PC-3 (cell line): ENCODE results near the gene LTF.

ENCODE experiments used
- EZH2 ChIP-seq: fragments of 300-600 bp; sonication (generic); IDR thresholded peaks from one replicate; pipeline ENCODE4 v1.6.1; 2017; ENCODE audit warnings: antibody characterized with exemption, mild to moderate bottlenecking, low read length; ENCODE audit not compliant: unreplicated experiment
- EZH2phosphoT487 ChIP-seq: fragments of 300-600 bp; sonication (generic); IDR thresholded peaks from 2 replicates; pipeline ENCODE4 v1.6.1; 2018; ENCODE audit warnings: mild to moderate bottlenecking, antibody characterized with exemption, low read length, borderline replicate concordance
- TF ChIP-seq, protein P1 (sequence below): fragments of 300-600 bp; sonication (generic); conservative IDR thresholded peaks from 2 replicates; pipeline ENCODE4 v1.5.1; 2017; ENCODE audit warnings: antibody characterized with exemption, low read depth, mild to moderate bottlenecking, low read length

DNA sequence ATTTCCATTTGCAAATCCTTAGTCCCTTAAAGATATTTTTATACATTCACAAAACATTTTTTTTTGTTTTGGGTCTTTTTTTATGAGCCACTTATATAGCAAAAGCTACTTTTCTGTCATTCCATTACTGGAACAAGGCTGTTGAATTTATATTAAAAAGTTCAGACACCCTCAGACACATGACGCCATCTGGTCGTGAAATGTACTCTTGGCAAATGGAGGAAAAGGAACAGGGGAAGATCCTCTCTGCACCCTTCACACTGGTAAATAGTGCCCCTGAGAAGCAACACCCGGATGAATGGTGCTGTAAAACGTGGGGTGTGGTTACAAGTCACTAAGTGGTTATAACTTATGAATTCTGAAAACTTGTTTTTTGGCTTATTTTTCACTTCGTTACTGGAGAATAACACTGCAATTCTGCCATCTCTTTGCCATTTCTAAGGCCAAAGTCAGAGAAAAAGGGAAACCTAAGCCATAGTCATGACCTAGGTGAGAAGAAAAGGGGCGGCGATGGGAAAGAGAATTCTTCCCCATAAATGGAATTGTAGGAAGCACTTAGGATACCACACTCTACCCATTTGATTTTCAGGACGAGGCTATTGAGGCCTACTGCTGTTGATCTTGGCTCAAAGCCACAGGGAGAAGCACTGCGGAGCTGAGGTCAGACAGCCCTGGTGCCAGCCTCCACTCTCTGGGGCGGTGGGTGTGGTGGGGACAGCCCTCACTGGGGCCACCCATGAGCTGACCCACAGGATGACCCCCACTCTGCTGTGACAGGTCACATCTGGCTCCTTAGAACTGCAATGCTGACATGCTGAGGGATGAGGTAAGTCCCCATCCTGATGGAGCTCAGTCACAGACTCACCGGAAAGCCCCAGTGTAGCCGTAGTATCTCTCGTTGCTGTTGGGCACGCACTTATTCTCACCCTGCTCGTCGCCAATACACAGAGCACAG lies 21.9 kb downstream of the LTF start:
- TF ChIP-seq, protein P1, sequence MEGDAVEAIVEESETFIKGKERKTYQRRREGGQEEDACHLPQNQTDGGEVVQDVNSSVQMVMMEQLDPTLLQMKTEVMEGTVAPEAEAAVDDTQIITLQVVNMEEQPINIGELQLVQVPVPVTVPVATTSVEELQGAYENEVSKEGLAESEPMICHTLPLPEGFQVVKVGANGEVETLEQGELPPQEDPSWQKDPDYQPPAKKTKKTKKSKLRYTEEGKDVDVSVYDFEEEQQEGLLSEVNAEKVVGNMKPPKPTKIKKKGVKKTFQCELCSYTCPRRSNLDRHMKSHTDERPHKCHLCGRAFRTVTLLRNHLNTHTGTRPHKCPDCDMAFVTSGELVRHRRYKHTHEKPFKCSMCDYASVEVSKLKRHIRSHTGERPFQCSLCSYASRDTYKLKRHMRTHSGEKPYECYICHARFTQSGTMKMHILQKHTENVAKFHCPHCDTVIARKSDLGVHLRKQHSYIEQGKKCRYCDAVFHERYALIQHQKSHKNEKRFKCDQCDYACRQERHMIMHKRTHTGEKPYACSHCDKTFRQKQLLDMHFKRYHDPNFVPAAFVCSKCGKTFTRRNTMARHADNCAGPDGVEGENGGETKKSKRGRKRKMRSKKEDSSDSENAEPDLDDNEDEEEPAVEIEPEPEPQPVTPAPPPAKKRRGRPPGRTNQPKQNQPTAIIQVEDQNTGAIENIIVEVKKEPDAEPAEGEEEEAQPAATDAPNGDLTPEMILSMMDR = no peak
- no peak for TF ChIP-seq EZH2
- no peak for TF ChIP-seq EZH2phosphoT487
